KMS-11 (cell line): Measurements from ENCODE around the gene TMEM209.

Experiments
- H2AFZ ChIP-seq: fragments of 200-600 bp; sonication (generic); 2 replicates; pipeline ENCODE4 v1.6.1; 2016; ENCODE audit warnings: antibody characterized with exemption, mixed run types, low read depth
- H3K27ac ChIP-seq: fragments of 200-600 bp; sonication (generic); 2 replicates; pipeline ENCODE4 v1.6.1; 2016; ENCODE audit warnings: mild to moderate bottlenecking, mixed run types
- H3K27me3 ChIP-seq: fragments of 200-600 bp; sonication (generic); 2 replicates; pipeline ENCODE4 v1.6.1; 2017; ENCODE audit warnings: mild to moderate bottlenecking, low read depth, mixed run types, moderate library complexity; ENCODE audit not compliant: insufficient read depth
- H3K36me3 ChIP-seq: fragments of 200-600 bp; sonication (generic); 2 replicates; pipeline ENCODE4 v1.6.1; 2017; ENCODE audit warnings: mild to moderate bottlenecking, mixed run types; ENCODE audit not compliant: insufficient read depth
- H3K4me1 ChIP-seq: fragments of 200-600 bp; sonication (generic); 2 replicates; pipeline ENCODE4 v1.6.1; 2016; ENCODE audit warnings: mild to moderate bottlenecking, low read depth, mixed run types; ENCODE audit not compliant: poor library complexity, severe bottlenecking
- H3K4me2 ChIP-seq: fragments of 200-600 bp; sonication (generic); 2 replicates; pipeline ENCODE4 v1.7.0; 2016; ENCODE audit warnings: mild to moderate bottlenecking, mixed run types
- H3K4me3 ChIP-seq: fragments of 200-600 bp; sonication (generic); IDR thresholded peaks from 2 replicates; pipeline ENCODE4 v1.6.1; 2017; ENCODE audit warnings: low read depth, low read length, mixed read lengths; ENCODE audit not compliant: insufficient read depth
- H3K79me2 ChIP-seq: fragments of 200-600 bp; sonication (generic); 2 replicates; pipeline ENCODE4 v1.6.1; 2016; ENCODE audit warnings: low read depth, mixed run types; ENCODE audit not compliant: insufficient read depth
- H3K9ac ChIP-seq: fragments of 200-600 bp; sonication (generic); 2 replicates; pipeline ENCODE4 v1.6.1; 2016; ENCODE audit warnings: mild to moderate bottlenecking, mixed run types
- H4K20me1 ChIP-seq: fragments of 200-600 bp; sonication (generic); 2 replicates; pipeline ENCODE4 v1.6.1; 2016; ENCODE audit warnings: mild to moderate bottlenecking, mixed run types; ENCODE audit not compliant: insufficient read depth
- TF ChIP-seq, protein P1 (sequence below): fragments of 200-600 bp; sonication (generic); conservative IDR thresholded peaks from 2 replicates; pipeline ENCODE4 v1.6.1; 2017; ENCODE audit warnings: low read depth, mild to moderate bottlenecking, antibody characterized with exemption, low read length, moderate library complexity, mixed read lengths

TMEM209 gene

GRCh38 chr7:130139193-130139960 is 65.8 kb downstream of the TMEM209 start:
- TF ChIP-seq, protein P1, sequence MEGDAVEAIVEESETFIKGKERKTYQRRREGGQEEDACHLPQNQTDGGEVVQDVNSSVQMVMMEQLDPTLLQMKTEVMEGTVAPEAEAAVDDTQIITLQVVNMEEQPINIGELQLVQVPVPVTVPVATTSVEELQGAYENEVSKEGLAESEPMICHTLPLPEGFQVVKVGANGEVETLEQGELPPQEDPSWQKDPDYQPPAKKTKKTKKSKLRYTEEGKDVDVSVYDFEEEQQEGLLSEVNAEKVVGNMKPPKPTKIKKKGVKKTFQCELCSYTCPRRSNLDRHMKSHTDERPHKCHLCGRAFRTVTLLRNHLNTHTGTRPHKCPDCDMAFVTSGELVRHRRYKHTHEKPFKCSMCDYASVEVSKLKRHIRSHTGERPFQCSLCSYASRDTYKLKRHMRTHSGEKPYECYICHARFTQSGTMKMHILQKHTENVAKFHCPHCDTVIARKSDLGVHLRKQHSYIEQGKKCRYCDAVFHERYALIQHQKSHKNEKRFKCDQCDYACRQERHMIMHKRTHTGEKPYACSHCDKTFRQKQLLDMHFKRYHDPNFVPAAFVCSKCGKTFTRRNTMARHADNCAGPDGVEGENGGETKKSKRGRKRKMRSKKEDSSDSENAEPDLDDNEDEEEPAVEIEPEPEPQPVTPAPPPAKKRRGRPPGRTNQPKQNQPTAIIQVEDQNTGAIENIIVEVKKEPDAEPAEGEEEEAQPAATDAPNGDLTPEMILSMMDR: no peak
- Histone ChIP-seq H3K4me3 (no peak overlapping the region), H3K9ac (no peak overlapping the region), H3K27ac (no peak overlapping the region), H4K20me1 (no peaks in the 10 kb centered on the region), H2AFZ (no peak overlapping the region), H3K27me3 (no peaks in the 10 kb centered on the region), H3K4me1 (no peaks in the 10 kb centered on the region), H3K79me2 (no peaks in the 10 kb centered on the region), H3K4me2 (no peak overlapping the region), H3K36me3 (no peaks in the 10 kb centered on the region)

DNA sequence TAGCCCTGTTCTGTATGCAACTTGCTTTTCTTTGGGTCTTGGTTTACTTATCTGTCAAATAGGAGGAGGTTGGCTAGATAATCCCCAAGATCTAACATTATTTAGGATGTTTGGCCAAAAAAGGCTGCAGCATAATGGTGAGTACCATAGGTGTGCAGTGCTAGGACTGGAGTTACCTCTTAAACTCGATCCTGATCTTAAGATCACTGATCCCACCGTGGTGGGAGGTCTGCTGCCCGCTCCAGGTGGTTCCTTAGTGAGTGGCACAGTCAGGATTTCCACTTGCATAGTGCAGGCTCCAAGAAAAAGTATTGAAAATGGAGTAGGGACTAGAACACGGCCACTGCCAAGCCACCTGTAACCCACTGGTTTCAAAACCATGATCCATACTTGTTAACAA is 68.0 kb downstream of the TMEM209 start:
- Histone ChIP-seq H3K4me3 (no peak overlapping the region), H3K27ac (no peak overlapping the region), H3K4me2 (no peak overlapping the region), H2AFZ (no peak overlapping the region), H3K79me2 (no peaks in the 10 kb centered on the region), H3K36me3 (no peaks in the 10 kb centered on the region), H4K20me1 (no peaks in the 10 kb centered on the region), H3K27me3 (no peaks in the 10 kb centered on the region), H3K9ac (no peak overlapping the region), H3K4me1 (no peaks in the 10 kb centered on the region)
- TF ChIP-seq, protein P1: no peak

DNA sequence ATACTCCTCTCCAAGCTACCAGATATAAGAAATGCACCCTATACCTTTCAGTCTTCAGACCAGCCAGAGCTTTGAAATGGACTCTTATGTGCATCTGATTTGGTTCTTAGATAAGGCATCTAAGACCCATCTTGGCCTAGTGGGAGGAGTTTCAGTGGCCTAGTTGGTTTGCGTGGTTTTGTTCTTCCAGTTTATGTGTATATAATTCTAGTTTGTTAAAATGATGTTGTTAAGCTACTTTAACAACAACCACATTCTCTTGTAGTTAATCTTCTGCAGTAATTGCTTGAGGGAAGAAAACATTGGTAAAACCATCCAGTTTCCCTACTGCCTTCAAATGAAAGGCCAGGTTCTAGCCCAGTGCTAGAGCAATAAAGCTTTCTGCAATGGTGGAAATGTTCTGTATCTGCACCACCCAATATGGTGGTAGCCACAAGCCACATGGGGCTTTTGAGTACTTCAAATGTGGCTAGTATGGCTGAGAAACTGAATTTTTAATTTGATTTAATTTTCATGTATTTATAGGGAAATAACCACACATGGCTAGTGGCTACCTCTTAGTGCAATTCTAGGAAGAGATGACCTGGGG is 68.5 kb downstream of the TMEM209 start:
- H3K4me1 ChIP-seq: no peaks in the 10 kb centered on the region
- no peaks in the 10 kb centered on the region for H3K27me3 ChIP-seq
- H4K20me1 ChIP-seq: no peaks in the 10 kb centered on the region
- TF ChIP-seq, protein P1: no peak
- H3K79me2 ChIP-seq: no peaks in the 10 kb centered on the region
- H3K4me3 ChIP-seq: no peak overlapping the region
- no peak overlapping the region for H3K27ac ChIP-seq
- no peak overlapping the region for H3K9ac ChIP-seq
- H3K4me2 ChIP-seq: no peak overlapping the region
- no peaks in the 10 kb centered on the region for H3K36me3 ChIP-seq
- H2AFZ ChIP-seq: no peak overlapping the region

DNA sequence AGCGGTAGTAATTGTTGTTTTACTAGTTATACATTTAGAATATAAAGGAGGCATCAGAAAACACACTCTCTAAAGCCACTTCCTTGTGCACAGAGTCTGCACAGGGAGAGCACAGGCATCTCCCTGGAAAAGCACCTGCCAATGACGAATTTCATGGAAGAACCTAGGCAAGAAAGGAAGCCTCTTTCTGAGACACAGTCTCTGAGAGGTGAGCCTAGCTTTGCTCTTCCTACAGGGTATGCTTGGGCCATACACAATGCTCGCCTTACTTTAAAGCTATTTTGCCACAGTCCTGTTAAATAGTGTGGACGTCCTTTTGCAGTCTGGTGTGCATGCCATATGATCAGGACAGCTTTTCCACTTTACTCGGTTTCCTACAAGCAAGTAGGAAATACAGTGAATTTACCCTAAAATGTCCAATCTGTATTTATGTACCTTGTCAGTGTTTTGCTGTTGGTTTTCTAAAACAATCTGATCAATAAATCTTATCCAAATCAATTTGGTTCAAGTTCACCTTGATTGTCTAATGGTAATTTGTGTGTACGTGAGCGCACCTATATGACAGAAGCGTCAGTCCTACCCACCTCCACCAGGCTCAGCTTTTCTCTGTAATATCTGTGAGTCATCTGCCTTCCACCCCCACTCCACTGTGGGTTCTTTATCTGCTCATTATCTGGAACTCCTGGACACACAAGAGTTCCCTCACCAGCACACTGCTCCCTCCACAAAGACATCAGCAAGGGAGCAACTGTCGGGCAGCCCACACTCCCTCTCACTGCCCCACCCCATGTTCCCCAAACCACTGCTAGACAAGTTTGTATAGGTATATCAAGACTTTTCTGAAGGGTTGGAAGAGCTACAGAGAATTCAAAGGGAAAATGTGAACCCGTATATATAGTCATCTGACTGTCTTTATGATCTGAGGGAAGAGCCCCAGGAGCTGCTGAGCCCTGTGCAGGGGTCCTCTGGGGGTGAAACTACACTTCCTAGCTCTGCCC is 69.7 kb downstream of the TMEM209 start:
- TF ChIP-seq, protein P1: no peak
- no peak overlapping the region for H3K4me2 ChIP-seq
- no peaks in the 10 kb centered on the region for H3K36me3 ChIP-seq
- no peaks in the 10 kb centered on the region for H3K27me3 ChIP-seq
- no peak overlapping the region for H3K27ac ChIP-seq
- no peaks in the 10 kb centered on the region for H3K4me1 ChIP-seq
- H3K4me3 ChIP-seq: no peak overlapping the region
- H3K9ac ChIP-seq: no peak overlapping the region
- H4K20me1 ChIP-seq: no peaks in the 10 kb centered on the region
- no peak overlapping the region for H2AFZ ChIP-seq
- H3K79me2 ChIP-seq: no peaks in the 10 kb centered on the region
